ENCODE measurements around the gene SYK. TPM values are rescaled to one million over a fixed set of nuclear protein-coding genes. Genes with fewer than 3 reads are reported as not detected.

Gene SYK
- total RNA-seq, 1 donor, result not detected

- Histone ChIP-seq H2AFZ (ENCODE audit: low read length) (no peak overlapping the region), H3K27ac (ENCODE audit: low read depth, low read length) (no peak overlapping the region), H3K27me3 (ENCODE audit: insufficient read depth, low read length) (no peaks in the 10 kb centered on the region), H3K4me3 (ENCODE audit: insufficient read depth, low read length) (no peak overlapping the region), H3K4me2 (ENCODE audit: insufficient read depth, low read length) (no peak overlapping the region), H3K4me1 (ENCODE audit: insufficient read depth, low read length) (no peaks in the 10 kb centered on the region), H3K79me2 (ENCODE audit: insufficient read depth, low read length) (no peaks in the 10 kb centered on the region), H3K36me3 (ENCODE audit: insufficient read depth, low read length) (no peaks in the 10 kb centered on the region), H3K9me3 (ENCODE audit: low read depth, low read length) (no peaks in the 10 kb centered on the region), H4K20me1 (ENCODE audit: insufficient read depth, low read length) (no peaks in the 10 kb centered on the region)
- TF ChIP-seq CTCF (IDR thresholded peaks at IDR 0.05; ENCODE audit: extremely low read depth, low read depth, low read length), result no peak
- peak; percentile 75 for DNase-seq (ENCODE audit: insufficient read length, low spot score, missing footprints)
These were observed 53.7 kb downstream of the SYK start for GRCh38 chr9:90855208-90855902.

GRCh38 chr9:90857091-90857490 is 55.5 kb downstream of the SYK start:
- DNase-seq (ENCODE audit: insufficient read length, low spot score, missing footprints), result no peak
- TF ChIP-seq CTCF (IDR thresholded peaks at IDR 0.05; ENCODE audit: extremely low read depth, low read depth, low read length), result no peak
- Histone ChIP-seq H3K79me2 (ENCODE audit: insufficient read depth, low read length) (no peaks in the 10 kb centered on the region), H3K4me2 (ENCODE audit: insufficient read depth, low read length) (no peak overlapping the region), H4K20me1 (ENCODE audit: insufficient read depth, low read length) (no peaks in the 10 kb centered on the region), H3K27ac (ENCODE audit: low read depth, low read length) (no peak overlapping the region), H2AFZ (ENCODE audit: low read length) (no peak overlapping the region), H3K4me3 (ENCODE audit: insufficient read depth, low read length) (no peak overlapping the region), H3K4me1 (ENCODE audit: insufficient read depth, low read length) (no peaks in the 10 kb centered on the region), H3K27me3 (ENCODE audit: insufficient read depth, low read length) (no peaks in the 10 kb centered on the region), H3K9me3 (ENCODE audit: low read depth, low read length) (no peaks in the 10 kb centered on the region), H3K36me3 (ENCODE audit: insufficient read depth, low read length) (no peaks in the 10 kb centered on the region)

GRCh38 chr9:90857855-90858254 is 56.2 kb downstream of the SYK start:
- Histone ChIP-seq H3K9me3 (ENCODE audit: low read depth, low read length) (no peaks in the 10 kb centered on the region), H3K4me2 (ENCODE audit: insufficient read depth, low read length) (no peak overlapping the region), H3K36me3 (ENCODE audit: insufficient read depth, low read length) (no peaks in the 10 kb centered on the region), H3K4me3 (ENCODE audit: insufficient read depth, low read length) (no peak overlapping the region), H3K4me1 (ENCODE audit: insufficient read depth, low read length) (no peaks in the 10 kb centered on the region), H3K27me3 (ENCODE audit: insufficient read depth, low read length) (no peaks in the 10 kb centered on the region), H3K79me2 (ENCODE audit: insufficient read depth, low read length) (no peaks in the 10 kb centered on the region), H4K20me1 (ENCODE audit: insufficient read depth, low read length) (no peaks in the 10 kb centered on the region), H3K27ac (ENCODE audit: low read depth, low read length) (no peak overlapping the region), H2AFZ (ENCODE audit: low read length) (no peak overlapping the region)
- TF ChIP-seq CTCF (IDR thresholded peaks at IDR 0.05; ENCODE audit: extremely low read depth, low read depth, low read length), result no peak
- DNase-seq (ENCODE audit: insufficient read length, low spot score, missing footprints), result no peak

- H3K79me2 ChIP-seq (ENCODE audit: insufficient read depth, low read length), result no peaks in the 10 kb centered on the region
- no peaks in the 10 kb centered on the region for H3K36me3 ChIP-seq (ENCODE audit: insufficient read depth, low read length)
- H3K4me1 ChIP-seq (ENCODE audit: insufficient read depth, low read length), result no peaks in the 10 kb centered on the region
- no peak for TF ChIP-seq CTCF (IDR thresholded peaks at IDR 0.05; ENCODE audit: extremely low read depth, low read depth, low read length)
- H3K4me2 ChIP-seq (ENCODE audit: insufficient read depth, low read length), result no peak overlapping the region
- no peak overlapping the region for H3K27ac ChIP-seq (ENCODE audit: low read depth, low read length)
- H3K4me3 ChIP-seq (ENCODE audit: insufficient read depth, low read length), result no peak overlapping the region
- no peak for DNase-seq (ENCODE audit: insufficient read length, low spot score, missing footprints)
- no peak overlapping the region for H2AFZ ChIP-seq (ENCODE audit: low read length)
- no peaks in the 10 kb centered on the region for H3K9me3 ChIP-seq (ENCODE audit: low read depth, low read length)
- no peaks in the 10 kb centered on the region for H4K20me1 ChIP-seq (ENCODE audit: insufficient read depth, low read length)
- H3K27me3 ChIP-seq (ENCODE audit: insufficient read depth, low read length), result no peaks in the 10 kb centered on the region
These were observed 56.9 kb downstream of the SYK start for GRCh38 chr9:90858457-90858901.
